Measurements from ENCODE around the gene BFSP2. TPM values are rescaled to one million over a fixed set of nuclear protein-coding genes. Genes with fewer than 3 reads are reported as not detected.

The BFSP2 gene
- total RNA-seq, 2 experiments from 2014 or later = not detected

GRCh38 chr3:133408366-133408765 is 8.5 kb downstream of the BFSP2 start:
- intact Hi-C loops (cut with micrococcal nuclease) = no loop called here
- H3K36me3 Mint-ChIP-seq (ENCODE audit: low read depth) = no peaks in the 10 kb centered on the region
- DNase-seq = no peak
- H3K27me3 Mint-ChIP-seq (ENCODE audit: low read depth) = no peaks in the 10 kb centered on the region
- no peaks in the 10 kb centered on the region for H3K9me3 Mint-ChIP-seq
- H3K4me1 Mint-ChIP-seq (ENCODE audit: low read depth) = no peaks in the 10 kb centered on the region
- CTCF ChIA-PET = interaction anchor here (0.6 to 1.3 kb wide), 3 partner anchors 9 to 685 kb away, joined by 3 to 4 read pairs (median 3); partner anchors contain the start of gene BFSP2
- H3K4me3 Mint-ChIP-seq = no peak overlapping the region
- H3K27ac Mint-ChIP-seq = no peak overlapping the region

GRCh38 chr3:133408961-133409360 is 9.1 kb downstream of the BFSP2 start:
- intact Hi-C loops (cut with micrococcal nuclease) = no loop called here
- H3K27ac Mint-ChIP-seq = no peak overlapping the region
- H3K27me3 Mint-ChIP-seq (ENCODE audit: low read depth) = no peaks in the 10 kb centered on the region
- no peaks in the 10 kb centered on the region for H3K9me3 Mint-ChIP-seq
- no peak overlapping the region for H3K4me3 Mint-ChIP-seq
- no peaks in the 10 kb centered on the region for H3K36me3 Mint-ChIP-seq (ENCODE audit: low read depth)
- no peak for DNase-seq
- CTCF ChIA-PET = interaction anchor here (0.6 to 1.3 kb wide), 2 partner anchors 9 to 685 kb away, joined by 3 to 4 read pairs; partner anchors contain the start of gene BFSP2
- H3K4me1 Mint-ChIP-seq (ENCODE audit: low read depth) = no peaks in the 10 kb centered on the region

GRCh38 chr3:133410191-133410892 is 10.5 kb downstream of the BFSP2 start:
- Mint-ChIP-seq H3K9me3 (no peaks in the 10 kb centered on the region), H3K36me3 (ENCODE audit: low read depth) (no peaks in the 10 kb centered on the region), H3K27ac (no peak overlapping the region), H3K4me3 (no peak overlapping the region), H3K4me1 (ENCODE audit: low read depth) (no peaks in the 10 kb centered on the region), H3K27me3 (ENCODE audit: low read depth) (no peaks in the 10 kb centered on the region)
- CTCF ChIA-PET = no interaction called here
- DNase-seq = no peak
- intact Hi-C loops (cut with micrococcal nuclease) = no loop called here

GRCh38 chr3:133412183-133413132 is 12.6 kb downstream of the BFSP2 start:
- CTCF ChIA-PET = interaction anchor here (0.6 to 1.1 kb wide), 2 partner anchors 22 to 719 kb away, joined by 3 read pairs; no protein-coding TSS in a partner anchor

GRCh38 chr3:133413161-133414020 is 13.5 kb downstream of the BFSP2 start:
- no peaks in the 10 kb centered on the region for H3K36me3 Mint-ChIP-seq (ENCODE audit: low read depth)
- no peak overlapping the region for H3K4me3 Mint-ChIP-seq
- CTCF ChIA-PET = interaction anchor here (1.1 kb wide), 1 partner anchor 23 kb away, joined by 3 read pairs; no protein-coding TSS in a partner anchor
- intact Hi-C loops (cut with micrococcal nuclease) = no loop called here
- no peaks in the 10 kb centered on the region for H3K27me3 Mint-ChIP-seq (ENCODE audit: low read depth)
- H3K9me3 Mint-ChIP-seq = no peaks in the 10 kb centered on the region
- no peaks in the 10 kb centered on the region for H3K4me1 Mint-ChIP-seq (ENCODE audit: low read depth)
- DNase-seq = no peak
- no peak overlapping the region for H3K27ac Mint-ChIP-seq

More at GRCh38 chr3:133412183-133413132, 12.6 kb downstream of the BFSP2 start:
- Mint-ChIP-seq H3K27ac (no peak overlapping the region), H3K4me3 (no peak overlapping the region), H3K4me1 (ENCODE audit: low read depth) (no peaks in the 10 kb centered on the region), H3K27me3 (ENCODE audit: low read depth) (no peaks in the 10 kb centered on the region), H3K9me3 (no peaks in the 10 kb centered on the region), H3K36me3 (ENCODE audit: low read depth) (no peaks in the 10 kb centered on the region)
- intact Hi-C loops (cut with micrococcal nuclease) = no loop called here
- DNase-seq = no peak

- CTCF ChIA-PET = no interaction called here
- no peaks in the 10 kb centered on the region for H3K27me3 Mint-ChIP-seq (ENCODE audit: low read depth)
- no peak overlapping the region for H3K4me3 Mint-ChIP-seq
- H3K27ac Mint-ChIP-seq = no peak overlapping the region
- no peaks in the 10 kb centered on the region for H3K36me3 Mint-ChIP-seq (ENCODE audit: low read depth)
- intact Hi-C loops (cut with micrococcal nuclease) = no loop called here
- no peak for DNase-seq
- no peaks in the 10 kb centered on the region for H3K4me1 Mint-ChIP-seq (ENCODE audit: low read depth)
- no peaks in the 10 kb centered on the region for H3K9me3 Mint-ChIP-seq
Observed at GRCh38 chr3:133414021-133414392, 14.2 kb downstream of the BFSP2 start.

GRCh38 chr3:133418361-133418760 is 18.5 kb downstream of the BFSP2 start:
- H3K27me3 Mint-ChIP-seq (ENCODE audit: low read depth) = peaks cover 2% of the 10 kb centered on the region
- no peaks in the 10 kb centered on the region for H3K36me3 Mint-ChIP-seq (ENCODE audit: low read depth)
- CTCF ChIA-PET = no interaction called here
- H3K4me3 Mint-ChIP-seq = no peak overlapping the region
- no peaks in the 10 kb centered on the region for H3K4me1 Mint-ChIP-seq (ENCODE audit: low read depth)
- H3K27ac Mint-ChIP-seq = no peak overlapping the region
- no peak for DNase-seq
- no peaks in the 10 kb centered on the region for H3K9me3 Mint-ChIP-seq
- intact Hi-C loops (cut with micrococcal nuclease) = no loop called here

- no peak for DNase-seq
- intact Hi-C loops (cut with micrococcal nuclease) = no loop called here
- Mint-ChIP-seq H3K36me3 (ENCODE audit: low read depth) (no peaks in the 10 kb centered on the region), H3K9me3 (no peaks in the 10 kb centered on the region), H3K4me1 (ENCODE audit: low read depth) (peaks cover 4% of the 10 kb centered on the region), H3K27me3 (ENCODE audit: low read depth) (peaks cover 2% of the 10 kb centered on the region), H3K27ac (no peak overlapping the region), H3K4me3 (no peak overlapping the region)
- CTCF ChIA-PET = no interaction called here
Observed at GRCh38 chr3:133419151-133419909, 19.5 kb downstream of the BFSP2 start.

- Mint-ChIP-seq H3K27ac (no peak overlapping the region), H3K4me1 (ENCODE audit: low read depth) (peaks cover 4% of the 10 kb centered on the region), H3K36me3 (ENCODE audit: low read depth) (no peaks in the 10 kb centered on the region), H3K9me3 (no peaks in the 10 kb centered on the region), H3K27me3 (ENCODE audit: low read depth) (peaks cover 2% of the 10 kb centered on the region), H3K4me3 (no peak overlapping the region)
- intact Hi-C loops (cut with micrococcal nuclease) = loop anchor here (5.0 to 10.0 kb wide), 2 partner anchors 38 to 770 kb away; partner anchors contain the start of gene ACAD11
- CTCF ChIA-PET = interaction anchor here (0.6 to 1.8 kb wide), 4 partner anchors 23 to 719 kb away, joined by 3 to 6 read pairs (median 5); no protein-coding TSS in a partner anchor
- no peak for DNase-seq
Observed at GRCh38 chr3:133424937-133425869, 25.3 kb downstream of the BFSP2 start.

- no peak for DNase-seq
- H3K9me3 Mint-ChIP-seq = no peaks in the 10 kb centered on the region
- H3K4me3 Mint-ChIP-seq = no peak overlapping the region
- no peaks in the 10 kb centered on the region for H3K27me3 Mint-ChIP-seq (ENCODE audit: low read depth)
- H3K27ac Mint-ChIP-seq = no peak overlapping the region
- H3K36me3 Mint-ChIP-seq (ENCODE audit: low read depth) = no peaks in the 10 kb centered on the region
- CTCF ChIA-PET = interaction anchor here (0.7 to 1.6 kb wide), 3 partner anchors 23 to 700 kb away, joined by 3 to 6 read pairs (median 5); no protein-coding TSS in a partner anchor
- intact Hi-C loops (cut with micrococcal nuclease) = loop anchor here (10.0 kb wide), 1 partner anchor 771 kb away; the partner anchor contains the start of gene ACAD11
- peaks cover 4% of the 10 kb centered on the region for H3K4me1 Mint-ChIP-seq (ENCODE audit: low read depth)
Observed at GRCh38 chr3:133425898-133426297, 26.0 kb downstream of the BFSP2 start.

All from activated naive CD4-positive, alpha-beta T cell treated with anti-CD3 and anti-CD28 coated beads for 36 hours (primary cell).